HCT116 (cell line): ENCODE results near the gene COL7A1. TPM values are rescaled to one million over a fixed set of nuclear protein-coding genes. Genes with fewer than 3 reads are reported as not detected.

ENCODE experiments used
- ATAC-seq: fragments of 200-7000 bp; cut with Tn5 transposase; 2 replicates; pipeline ENCODE4 v1.9.1; 2020; ENCODE audit warnings: mild to moderate bottlenecking, moderate library complexity
- BruUV-seq: library from RNA; stranded (reverse); fragments of 400-500 nt; replicated peaks from 2 replicates; lab custom pipeline; 2021; lab: Mats Ljungman, UMichigan
- CTCF ChIA-PET: fragments of 300-600 bp; sonication (Branson Sonifier 250); formaldehyde crosslinking; loops from one replicate; lab custom pipeline; 2021; ENCODE audit warnings: antibody characterized with exemption; lab: Charles Lee
- POLR2A ChIA-PET: fragments of 300-600, 350-600 bp; sonication (Branson Sonifier 250); formaldehyde crosslinking; loops from one replicate; lab custom pipeline; 2021; ENCODE audit warnings: antibody characterized with exemption; lab: Charles Lee
- RAD21 ChIA-PET, 2 experiments: fragments of 300-600 bp; sonication (Branson Sonifier 250); formaldehyde crosslinking; loops; one replicate each; lab custom pipeline; 2023; ENCODE audit warnings: low total read pairs in 2 of 2; ENCODE audit not compliant: uncharacterized antibody in 2 of 2, unreplicated experiment in 2 of 2, low non-redundant PET in 1 of 2; lab: Charles Lee
- DNase-seq: peaks from one replicate; pipeline ENCODE4 v3.0.0-alpha.2; 2010; ENCODE audit warnings: low read depth, low spot score
- H2AFZ ChIP-seq: fragments of 200-600 bp; shearing (Covaris generic), sonication (generic); 2 replicates; pipeline ENCODE4 v1.6.1; 2017; ENCODE audit warnings: low read depth, mixed run types, mixed read lengths, antibody characterized with exemption, low read length; ENCODE audit not compliant: poor library complexity, severe bottlenecking
- H3K27ac ChIP-seq: 2 replicates; pipeline ENCODE4 v1.5.1; 2012; ENCODE audit warnings: low read depth, low read length
- H3K27me3 ChIP-seq: fragments of 200-600 bp; sonication (generic); 2 replicates; pipeline ENCODE4 v1.6.1; 2016; ENCODE audit warnings: mixed run types, low read length, mixed read lengths; ENCODE audit not compliant: insufficient read depth
- H3K36me3 ChIP-seq, 2 experiments: fragments of 200-500 bp in 1 of 2; fragments of 200-600 bp in 1 of 2; sonication (Bioruptor generic) in 1 of 2; sonication (generic) in 1 of 2; 2 replicates each; pipeline versions ENCODE4 v1.5.1 to v1.6.1; 2014 to 2016; ENCODE audit warnings: low read length in 2 of 2, inconsistent platforms in 1 of 2, mixed read lengths in 1 of 2, mixed run types in 1 of 2; ENCODE audit not compliant: insufficient read depth in 2 of 2, control insufficient read depth in 1 of 2
- H3K4me1 ChIP-seq, 2 experiments: fragments of 200-600 bp in 1 of 2; sonication (generic) in 1 of 2; 2 replicates each; pipeline versions ENCODE4 v1.5.1 to v1.6.1; 2012 to 2017; ENCODE audit warnings: low read length in 2 of 2, inconsistent platforms in 1 of 2, mild to moderate bottlenecking in 1 of 2, mixed read lengths in 1 of 2, mixed run types in 1 of 2, moderate library complexity in 1 of 2; ENCODE audit not compliant: insufficient read depth in 2 of 2, control insufficient read depth in 1 of 2
- H3K4me2 ChIP-seq: fragments of 200-600 bp; sonication (generic); 2 replicates; pipeline ENCODE4 v1.6.1; 2017; ENCODE audit warnings: mixed run types, low read length, mixed read lengths
- H3K4me3 ChIP-seq, 2 experiments: fragments of 200-600 bp in 1 of 2; sonication (generic) in 1 of 2; replicated peaks in 1 of 2; 2 replicates each; pipeline ENCODE4 v1.5.1; 2011 to 2016; ENCODE audit warnings: low read length in 2 of 2, control low read depth in 1 of 2, low read depth in 1 of 2, mild to moderate bottlenecking in 1 of 2, mixed read lengths in 1 of 2, mixed run types in 1 of 2
- H3K79me2 ChIP-seq: fragments of 200-600 bp; sonication (generic); 2 replicates; pipeline ENCODE4 v1.6.1; 2017; ENCODE audit warnings: mild to moderate bottlenecking, mixed run types, low read length, moderate library complexity, mixed read lengths; ENCODE audit not compliant: insufficient read depth
- H3K9ac ChIP-seq: fragments of 200-600 bp; sonication (generic); 2 replicates; pipeline ENCODE4 v1.6.1; 2016; ENCODE audit warnings: low read length, mixed read lengths
- H3K9me2 ChIP-seq: fragments of 200-600 bp; sonication (generic), shearing (Covaris generic); 2 replicates; pipeline ENCODE4 v1.6.1; 2017; ENCODE audit warnings: mixed run types, mild to moderate bottlenecking, moderate library complexity; ENCODE audit not compliant: insufficient read depth
- H3K9me3 ChIP-seq, 2 experiments: fragments of 200-500 bp in 1 of 2; fragments of 200-600 bp in 1 of 2; sonication (Bioruptor generic) in 1 of 2; sonication (generic) in 1 of 2; 2 replicates each; pipeline ENCODE4 v1.6.1; 2014 to 2017; ENCODE audit warnings: low read length in 2 of 2, mixed read lengths in 2 of 2, inconsistent platforms in 1 of 2, low read depth in 1 of 2, mild to moderate bottlenecking in 1 of 2, mixed run types in 1 of 2, moderate library complexity in 1 of 2; ENCODE audit not compliant: control insufficient read depth in 1 of 2, insufficient read depth in 1 of 2
- H4K20me1 ChIP-seq: fragments of 200-600 bp; sonication (generic), shearing (Covaris generic); 2 replicates; pipeline ENCODE4 v1.6.1; 2017; ENCODE audit warnings: mixed run types, mild to moderate bottlenecking, moderate library complexity; ENCODE audit not compliant: insufficient read depth
- CEBPB ChIP-seq: IDR thresholded peaks from 2 replicates; pipeline ENCODE4 v1.6.1; 2012; ENCODE audit warnings: low read depth
- EGR1 ChIP-seq: IDR thresholded peaks from 2 replicates; pipeline ENCODE4 v1.6.1; 2012; ENCODE audit warnings: low read depth
- ELF1 ChIP-seq: IDR thresholded peaks from 2 replicates; pipeline ENCODE4 v1.6.1; 2012; ENCODE audit warnings: low read depth, borderline replicate concordance
- EZH2 ChIP-seq: fragments of 200-600 bp; sonication (generic); IDR thresholded peaks from 2 replicates; pipeline ENCODE4 v1.6.1; 2017; ENCODE audit warnings: antibody characterized with exemption, mixed run types
- JUND ChIP-seq: IDR thresholded peaks from 2 replicates; pipeline ENCODE4 v1.6.1; 2012
- MAX ChIP-seq: IDR thresholded peaks from 2 replicates; pipeline ENCODE4 v1.6.1; 2012
- RAD21 ChIP-seq: IDR thresholded peaks from 2 replicates; pipeline ENCODE4 v1.6.1; 2012; ENCODE audit warnings: low read depth, mild to moderate bottlenecking
- SIN3A ChIP-seq: IDR thresholded peaks from 2 replicates; pipeline ENCODE4 v1.6.1; 2012; ENCODE audit warnings: low read depth
- SP1 ChIP-seq: IDR thresholded peaks from 2 replicates; pipeline ENCODE4 v1.6.1; 2012; ENCODE audit warnings: low read depth
- SRF ChIP-seq: IDR thresholded peaks from 2 replicates; pipeline ENCODE4 v1.6.1; 2012; ENCODE audit warnings: low read depth
- TCF7L2 ChIP-seq: IDR thresholded peaks from 2 replicates; pipeline ENCODE4 v1.7.0; 2011; ENCODE audit warnings: borderline replicate concordance, inconsistent platforms; ENCODE audit not compliant: insufficient read depth, insufficient read length; ENCODE audit errors: extremely low read depth
- ZBTB33 ChIP-seq: IDR thresholded peaks from 2 replicates; pipeline ENCODE4 v1.6.1; 2011; ENCODE audit warnings: mild to moderate bottlenecking, low read length, moderate library complexity; ENCODE audit not compliant: insufficient replicate concordance; ENCODE audit errors: extremely low read depth
- ZFX ChIP-seq: fragments of 450-650 bp; IDR thresholded peaks from 2 replicates; pipeline ENCODE4 v1.6.1; 2017
- intact Hi-C: fragments of 100-400 bp; cut with micrococcal nuclease; formaldehyde crosslinking; loops from 2 replicates; pipeline ENCODE4 v1.10.0; 2022
- total RNA-seq: library from RNA; stranded (reverse); gene quantifications from one replicate; pipeline ENCODE4 v1.2.1, GENCODE V29; 2021; ENCODE audit not compliant: unreplicated experiment
- TF ChIP-seq, protein P1 (sequence below): IDR thresholded peaks from 2 replicates; pipeline ENCODE4 v1.6.1; 2012; ENCODE audit warnings: low read depth
- TF ChIP-seq, protein P2 (sequence below), 3 experiments: fragments of 200-600 bp in 1 of 3; sonication (generic) in 1 of 3; IDR thresholded peaks in 2 of 3; conservative IDR thresholded peaks in 1 of 3; 2 replicates each; pipeline ENCODE4 v1.5.1; 2012 to 2017; ENCODE audit warnings: low read depth in 2 of 3, low read length in 2 of 3, antibody characterized with exemption in 1 of 3, borderline replicate concordance in 1 of 3, control low read depth in 1 of 3, mild to moderate bottlenecking in 1 of 3, mixed read lengths in 1 of 3, mixed run types in 1 of 3, moderate library complexity in 1 of 3; ENCODE audit not compliant: insufficient read depth in 1 of 3

Gene COL7A1
- total RNA-seq, 1 experiment from 2014 or later: 11.4 TPM

- no peak for ATAC-seq
These were observed 66.4 kb downstream of the COL7A1 start for GRCh38 chr3:48528754-48529153.

More at GRCh38 chr3:48528754-48529153, 66.4 kb downstream of the COL7A1 start:
- H4K20me1 ChIP-seq: no peaks in the 10 kb centered on the region
- no peaks in the 10 kb centered on the region for H3K9me3 ChIP-seq
- H3K27ac ChIP-seq: no peak overlapping the region
- H2AFZ ChIP-seq: no peak overlapping the region
- POLR2A ChIA-PET: no interaction called here
- H3K4me3 ChIP-seq: no peak overlapping the region
- CTCF ChIA-PET: interaction anchor here (0.6 kb wide), 1 partner anchor 79 kb away, joined by 3 read pairs; no protein-coding TSS in a partner anchor
- DNase-seq: no peak
- intact Hi-C loops: no loop called here
- H3K4me2 ChIP-seq: no peak overlapping the region
- H3K4me1 ChIP-seq: no peaks in the 10 kb centered on the region
- RAD21 ChIA-PET: no interaction called here
- H3K36me3 ChIP-seq: peaks cover 7 to 19% of the 10 kb centered on the region in 2 experiments; a peak in 3 of 4 replicates
- H3K79me2 ChIP-seq: no peaks in the 10 kb centered on the region
- H3K9me2 ChIP-seq: no peaks in the 10 kb centered on the region
- no peaks in the 10 kb centered on the region for H3K27me3 ChIP-seq
- H3K9ac ChIP-seq: no peak overlapping the region
- BruUV-seq: no TSS peak
- TF ChIP-seq SP1 (no peak), RAD21 (no peak), ZBTB33 (no peak), ELF1 (no peak), EGR1 (no peak), ZFX (no peak), MAX (no peak), EZH2 (no peak), CEBPB (no peak), JUND (no peak), SRF (no peak), SIN3A (no peak), TCF7L2 (no peak)
- TF ChIP-seq, protein P1, sequence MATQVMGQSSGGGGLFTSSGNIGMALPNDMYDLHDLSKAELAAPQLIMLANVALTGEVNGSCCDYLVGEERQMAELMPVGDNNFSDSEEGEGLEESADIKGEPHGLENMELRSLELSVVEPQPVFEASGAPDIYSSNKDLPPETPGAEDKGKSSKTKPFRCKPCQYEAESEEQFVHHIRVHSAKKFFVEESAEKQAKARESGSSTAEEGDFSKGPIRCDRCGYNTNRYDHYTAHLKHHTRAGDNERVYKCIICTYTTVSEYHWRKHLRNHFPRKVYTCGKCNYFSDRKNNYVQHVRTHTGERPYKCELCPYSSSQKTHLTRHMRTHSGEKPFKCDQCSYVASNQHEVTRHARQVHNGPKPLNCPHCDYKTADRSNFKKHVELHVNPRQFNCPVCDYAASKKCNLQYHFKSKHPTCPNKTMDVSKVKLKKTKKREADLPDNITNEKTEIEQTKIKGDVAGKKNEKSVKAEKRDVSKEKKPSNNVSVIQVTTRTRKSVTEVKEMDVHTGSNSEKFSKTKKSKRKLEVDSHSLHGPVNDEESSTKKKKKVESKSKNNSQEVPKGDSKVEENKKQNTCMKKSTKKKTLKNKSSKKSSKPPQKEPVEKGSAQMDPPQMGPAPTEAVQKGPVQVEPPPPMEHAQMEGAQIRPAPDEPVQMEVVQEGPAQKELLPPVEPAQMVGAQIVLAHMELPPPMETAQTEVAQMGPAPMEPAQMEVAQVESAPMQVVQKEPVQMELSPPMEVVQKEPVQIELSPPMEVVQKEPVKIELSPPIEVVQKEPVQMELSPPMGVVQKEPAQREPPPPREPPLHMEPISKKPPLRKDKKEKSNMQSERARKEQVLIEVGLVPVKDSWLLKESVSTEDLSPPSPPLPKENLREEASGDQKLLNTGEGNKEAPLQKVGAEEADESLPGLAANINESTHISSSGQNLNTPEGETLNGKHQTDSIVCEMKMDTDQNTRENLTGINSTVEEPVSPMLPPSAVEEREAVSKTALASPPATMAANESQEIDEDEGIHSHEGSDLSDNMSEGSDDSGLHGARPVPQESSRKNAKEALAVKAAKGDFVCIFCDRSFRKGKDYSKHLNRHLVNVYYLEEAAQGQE: no peak
- TF ChIP-seq, protein P2, sequence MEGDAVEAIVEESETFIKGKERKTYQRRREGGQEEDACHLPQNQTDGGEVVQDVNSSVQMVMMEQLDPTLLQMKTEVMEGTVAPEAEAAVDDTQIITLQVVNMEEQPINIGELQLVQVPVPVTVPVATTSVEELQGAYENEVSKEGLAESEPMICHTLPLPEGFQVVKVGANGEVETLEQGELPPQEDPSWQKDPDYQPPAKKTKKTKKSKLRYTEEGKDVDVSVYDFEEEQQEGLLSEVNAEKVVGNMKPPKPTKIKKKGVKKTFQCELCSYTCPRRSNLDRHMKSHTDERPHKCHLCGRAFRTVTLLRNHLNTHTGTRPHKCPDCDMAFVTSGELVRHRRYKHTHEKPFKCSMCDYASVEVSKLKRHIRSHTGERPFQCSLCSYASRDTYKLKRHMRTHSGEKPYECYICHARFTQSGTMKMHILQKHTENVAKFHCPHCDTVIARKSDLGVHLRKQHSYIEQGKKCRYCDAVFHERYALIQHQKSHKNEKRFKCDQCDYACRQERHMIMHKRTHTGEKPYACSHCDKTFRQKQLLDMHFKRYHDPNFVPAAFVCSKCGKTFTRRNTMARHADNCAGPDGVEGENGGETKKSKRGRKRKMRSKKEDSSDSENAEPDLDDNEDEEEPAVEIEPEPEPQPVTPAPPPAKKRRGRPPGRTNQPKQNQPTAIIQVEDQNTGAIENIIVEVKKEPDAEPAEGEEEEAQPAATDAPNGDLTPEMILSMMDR (IDR thresholded peaks at IDR 0.05 in 2 of 3, conservative IDR thresholded peaks at IDR 0.05 in 1 of 3; ENCODE audit: borderline replicate concordance in 1 of 3, insufficient read depth in 1 of 3, low read depth in 2 of 3, low read length in 2 of 3): no peak
